GM18517 (cell line): ENCODE measurements around the gene FGF12.

Experiments used
- ATAC-seq: cut with Tn5 transposase; IDR thresholded peaks from one replicate; pipeline ENCODE4 v1.9.1; 2021; ENCODE audit warnings: mild to moderate bottlenecking, moderate library complexity; ENCODE audit not compliant: unreplicated experiment

The FGF12 gene

DNA sequence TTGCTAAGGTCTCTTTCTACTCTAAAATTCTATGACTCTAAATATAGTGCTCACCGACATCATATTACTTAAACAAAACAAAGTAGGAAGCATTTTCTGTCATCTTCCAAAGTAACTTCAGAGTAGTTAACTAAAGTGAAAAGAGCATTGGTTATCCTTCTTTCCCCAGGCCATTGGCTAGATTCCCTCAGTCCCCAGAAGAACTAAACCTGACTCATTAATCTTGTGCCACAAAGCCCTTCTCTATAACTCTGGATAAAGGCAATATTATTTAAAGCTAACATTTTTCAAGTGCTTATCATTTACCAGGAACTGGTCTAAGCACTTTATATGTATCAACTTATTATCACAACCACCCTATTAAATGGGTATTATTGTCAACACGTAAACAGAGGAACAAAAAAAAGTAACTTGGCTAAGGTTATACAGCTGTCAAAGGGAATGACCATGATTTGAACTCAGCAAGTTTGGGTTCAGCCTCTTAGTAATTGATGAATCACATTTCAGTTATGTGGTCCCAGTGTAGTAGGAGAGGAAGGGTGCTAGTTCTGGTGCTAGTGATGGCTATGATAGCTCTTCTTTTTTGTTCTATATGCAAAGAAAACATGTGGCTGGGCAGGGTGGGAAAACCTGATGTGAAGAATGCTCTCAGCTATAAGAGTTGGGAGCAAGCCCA, 304.9 kb downstream of the FGF12 start:
- no peak for ATAC-seq

DNA sequence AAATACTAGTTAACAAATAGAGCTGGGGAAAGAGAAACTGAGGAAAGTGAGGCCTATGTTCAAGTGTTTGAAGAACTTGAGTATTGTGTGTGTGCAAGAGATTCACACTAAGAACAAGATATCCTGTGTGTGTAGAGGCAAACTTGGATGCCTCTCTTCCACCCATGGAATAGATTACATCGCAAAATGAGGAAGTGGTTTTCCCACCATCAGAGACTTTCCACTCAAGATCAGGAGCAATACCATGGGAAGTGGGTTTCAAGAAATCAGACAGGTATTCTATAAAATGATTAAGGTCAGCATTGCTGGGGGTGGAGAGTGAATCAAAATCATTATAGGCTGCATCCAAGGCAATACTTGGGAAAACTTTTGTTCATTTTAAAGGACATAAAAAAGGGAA, 308.0 kb downstream of the FGF12 start:
- no peak for ATAC-seq

DNA sequence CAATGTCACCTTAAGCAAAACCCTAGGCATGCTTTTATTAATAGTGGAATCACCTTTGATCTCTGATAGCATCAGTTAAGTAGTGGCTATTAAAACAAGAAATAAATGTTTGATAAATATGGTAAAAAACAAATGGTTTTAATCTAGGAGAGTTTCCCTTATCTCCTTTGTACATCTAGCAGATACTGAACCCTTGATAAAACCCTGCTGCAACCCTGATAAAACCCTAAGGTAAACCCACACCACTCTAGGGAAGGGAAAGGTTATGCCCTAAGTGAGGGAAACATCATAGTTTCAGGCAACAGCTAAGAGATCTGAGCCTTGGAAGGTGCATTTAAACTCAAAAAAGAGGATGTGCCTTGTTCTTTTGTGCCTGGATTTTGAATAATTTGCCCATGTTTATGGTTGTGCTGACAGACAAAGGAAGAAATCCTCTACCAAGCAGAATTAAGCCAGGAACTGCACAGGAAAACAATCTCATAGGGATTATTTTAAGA, 309.7 kb downstream of the FGF12 start:
- ATAC-seq: no peak

DNA sequence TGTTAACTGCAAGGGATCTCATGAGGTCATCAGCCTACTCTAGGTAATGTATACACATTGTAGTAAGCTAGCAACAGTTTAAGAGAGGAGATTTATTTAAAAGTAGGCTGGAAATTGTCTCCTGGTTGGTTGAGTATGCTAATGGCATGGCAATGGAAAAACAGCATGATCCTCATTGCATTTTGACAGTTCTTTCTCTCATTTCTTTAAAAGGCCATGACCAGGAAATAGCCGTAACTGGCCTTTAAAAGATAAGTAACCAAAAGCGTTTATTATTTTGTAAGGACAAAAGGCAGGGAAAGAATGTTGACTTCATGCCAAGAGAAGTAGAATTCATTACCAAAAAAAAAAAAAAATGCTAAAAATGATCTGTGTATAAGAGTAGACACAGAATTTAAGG, 310.3 kb downstream of the FGF12 start:
- no peak for ATAC-seq

DNA sequence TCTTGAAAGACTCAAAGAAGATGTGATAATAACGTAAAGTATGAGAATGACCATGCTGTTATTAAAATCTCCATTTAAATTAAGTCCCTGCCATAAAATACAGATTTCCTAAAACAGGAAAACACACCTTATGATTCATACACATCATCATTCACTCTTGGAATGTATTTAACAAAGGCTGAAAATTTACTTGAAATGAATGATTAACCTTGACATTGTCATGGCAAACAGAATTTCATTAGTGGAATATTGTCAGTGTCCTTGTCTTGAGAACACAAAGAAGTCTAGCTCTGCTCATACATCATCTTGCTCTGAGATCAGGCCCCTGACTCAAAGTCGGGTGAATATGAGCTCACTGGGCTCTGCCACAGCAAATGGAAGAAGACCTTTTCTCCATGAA, 313.9 kb downstream of the FGF12 start:
- ATAC-seq: no peak

DNA sequence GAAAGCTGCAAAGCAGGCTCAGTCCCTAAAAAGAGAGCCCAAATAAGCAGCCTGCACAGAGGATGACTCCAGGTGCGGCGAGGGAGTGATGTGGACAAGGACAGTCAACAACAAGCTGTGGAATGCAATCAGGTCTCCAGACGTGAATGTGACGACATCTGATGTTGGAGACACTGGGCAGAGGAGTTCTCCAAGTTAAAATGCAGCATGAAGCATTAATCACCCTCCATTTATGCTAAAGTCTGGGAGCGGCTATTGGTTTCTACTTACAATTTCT, 316.7 kb downstream of the FGF12 start:
- ATAC-seq: no peak

DNA sequence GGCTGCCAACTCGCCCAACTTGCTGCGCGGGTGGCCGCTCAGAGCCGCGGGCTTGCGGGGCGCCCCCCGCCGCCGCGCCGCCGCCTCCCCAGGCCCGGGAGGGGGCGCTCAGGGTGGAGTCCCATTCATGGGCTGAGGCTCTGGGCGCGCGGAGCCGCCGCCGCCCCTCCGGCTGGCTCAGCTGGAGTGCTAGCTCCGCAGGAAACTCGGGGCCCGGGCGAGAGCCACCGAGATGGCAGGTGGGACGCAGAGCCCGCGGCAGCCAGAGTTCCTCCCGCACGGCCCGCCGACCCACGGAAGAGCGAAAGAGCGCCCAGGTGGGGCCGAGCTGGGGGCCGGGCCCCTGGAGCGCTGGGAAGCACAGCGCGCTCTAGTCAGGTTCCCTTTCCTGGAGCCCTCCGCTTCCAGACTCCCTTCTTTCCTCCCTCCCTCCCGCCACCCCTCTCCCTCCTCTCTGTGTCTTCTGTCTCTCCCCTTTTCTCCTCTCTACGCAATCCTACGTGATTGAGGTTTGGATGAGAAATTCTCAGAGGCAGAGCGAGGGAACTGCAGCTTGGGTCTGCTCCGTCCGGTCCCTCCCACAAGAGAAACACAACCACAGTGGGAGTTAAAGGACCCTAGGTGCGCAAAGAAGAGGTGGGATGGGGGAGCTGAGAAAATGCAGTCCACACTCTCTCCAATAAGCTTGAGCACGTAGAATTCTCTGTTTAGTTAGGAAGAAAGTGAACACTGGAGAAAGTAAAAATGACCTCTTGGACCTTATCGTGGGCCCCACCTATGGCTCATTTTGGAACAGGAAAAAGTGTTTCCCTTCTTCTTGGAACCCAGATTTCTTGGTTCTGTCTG, 317.3 kb downstream of the FGF12 start:
- ATAC-seq: peak; percentile 27

DNA sequence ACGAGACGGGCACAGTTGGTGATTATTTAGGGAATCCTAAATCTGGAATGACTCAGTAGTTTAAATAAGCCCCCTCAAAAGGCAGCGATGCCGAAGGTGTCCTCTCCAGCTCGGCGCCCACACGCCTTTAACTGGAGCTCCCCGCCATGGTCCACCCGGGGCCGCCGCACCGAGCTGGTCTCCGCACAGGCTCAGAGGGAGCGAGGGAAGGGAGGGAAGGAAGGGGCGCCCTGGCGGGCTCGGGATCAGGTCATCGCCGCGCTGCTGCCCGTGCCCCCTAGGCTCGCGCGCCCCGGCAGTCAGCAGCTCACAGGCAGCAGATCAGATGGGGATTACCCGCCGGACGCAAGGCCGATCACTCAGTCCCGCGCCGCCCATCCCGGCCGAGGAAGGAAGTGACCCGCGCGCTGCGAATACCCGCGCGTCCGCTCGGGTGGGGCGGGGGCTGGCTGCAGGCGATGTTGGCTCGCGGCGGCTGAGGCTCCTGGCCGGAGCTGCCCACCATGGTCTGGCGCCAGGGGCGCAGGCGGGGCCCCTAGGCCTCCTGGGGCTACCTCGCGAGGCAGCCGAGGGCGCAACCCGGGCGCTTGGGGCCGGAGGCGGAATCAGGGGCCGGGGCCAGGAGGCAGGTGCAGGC, 318.0 kb downstream of the FGF12 start:
- ATAC-seq: peak; percentile 73

DNA sequence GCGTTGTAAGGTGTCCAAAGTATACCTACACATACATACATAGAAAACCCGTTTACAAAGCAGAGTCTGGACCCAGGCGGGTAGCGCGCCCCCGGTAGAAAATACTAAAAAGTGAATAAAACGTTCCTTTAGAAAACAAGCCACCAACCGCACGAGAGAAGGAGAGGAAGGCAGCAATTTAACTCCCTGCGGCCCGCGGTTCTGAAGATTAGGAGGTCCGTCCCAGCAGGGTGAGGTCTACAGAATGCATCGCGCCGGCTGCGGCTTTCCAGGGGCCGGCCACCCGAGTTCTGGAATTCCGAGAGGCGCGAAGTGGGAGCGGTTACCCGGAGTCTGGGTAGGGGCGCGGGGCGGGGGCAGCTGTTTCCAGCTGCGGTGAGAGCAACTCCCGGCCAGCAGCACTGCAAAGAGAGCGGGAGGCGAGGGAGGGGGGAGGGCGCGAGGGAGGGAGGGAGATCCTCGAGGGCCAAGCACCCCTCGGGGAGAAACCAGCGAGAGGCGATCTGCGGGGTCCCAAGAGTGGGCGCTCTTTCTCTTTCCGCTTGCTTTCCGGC, 318.6 kb downstream of the FGF12 start:
- no peak for ATAC-seq

DNA sequence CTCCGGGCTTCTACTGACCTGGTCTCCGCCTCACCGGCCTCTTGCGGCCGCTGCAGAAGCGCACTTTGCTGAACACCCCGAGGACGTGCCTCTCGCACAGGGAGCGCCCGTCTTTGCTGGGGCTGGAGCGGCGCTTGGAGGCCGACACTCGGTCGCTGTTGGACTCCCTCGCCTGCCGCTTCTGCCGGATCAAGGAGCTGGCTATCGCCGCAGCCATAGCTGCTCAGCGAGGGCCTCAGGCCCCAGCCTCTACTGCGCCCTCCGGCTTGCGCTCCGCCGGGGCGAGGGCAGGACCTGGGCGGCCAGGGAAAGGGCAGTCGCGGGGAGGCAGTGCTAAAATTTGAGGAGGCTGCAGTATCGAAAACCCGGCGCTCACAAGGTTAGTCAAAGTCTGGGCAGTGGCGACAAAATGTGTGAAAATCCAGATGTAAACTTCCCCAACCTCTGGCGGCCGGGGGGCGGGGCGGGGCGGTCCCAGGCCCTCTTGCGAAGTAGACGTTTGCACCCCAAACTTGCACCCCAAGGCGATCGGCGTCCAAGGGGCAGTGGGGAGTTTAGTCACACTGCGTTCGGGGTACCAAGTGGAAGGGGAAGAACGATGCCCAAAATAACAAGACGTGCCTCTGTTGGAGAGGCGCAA, 319.2 kb downstream of the FGF12 start:
- ATAC-seq: no peak

DNA sequence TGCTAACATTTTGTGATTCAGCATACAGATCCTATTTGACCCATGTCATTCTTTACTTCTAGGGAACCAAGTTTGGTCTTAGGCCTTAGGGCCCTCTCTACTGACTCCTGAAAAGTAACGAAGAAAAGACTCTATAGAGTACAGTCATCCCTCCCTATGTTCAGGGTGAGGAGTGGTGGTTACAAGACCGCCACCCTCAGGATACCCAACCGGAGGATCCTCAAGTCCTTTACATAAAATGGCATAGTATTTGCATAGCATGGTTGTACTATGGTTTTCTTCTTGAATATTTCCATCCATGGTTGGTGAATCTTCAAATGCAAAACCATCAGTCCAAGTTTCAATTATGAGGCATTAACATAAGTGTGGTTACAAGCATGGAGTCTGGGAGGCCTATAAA, 327.6 kb downstream of the FGF12 start:
- no peak for ATAC-seq

DNA sequence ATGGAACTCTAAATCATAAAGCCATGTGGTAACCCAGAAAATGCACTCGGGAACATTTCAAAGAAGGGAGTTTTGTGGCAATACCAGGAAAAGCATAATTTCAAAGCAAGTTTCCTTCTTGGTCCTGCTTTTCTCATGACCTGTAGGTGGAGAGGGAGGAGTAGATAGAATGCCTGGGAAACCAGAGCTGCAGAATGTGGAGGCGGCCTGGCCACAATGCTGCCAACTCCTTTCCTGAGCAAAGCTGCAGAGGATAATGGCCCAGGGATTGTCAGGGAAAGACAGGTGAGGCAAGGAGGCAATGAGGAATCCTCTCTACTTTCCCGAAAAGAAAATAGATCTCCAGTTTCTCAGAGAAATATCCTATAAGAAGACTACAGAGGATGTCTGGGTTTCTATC, 330.3 kb downstream of the FGF12 start:
- no peak for ATAC-seq

DNA sequence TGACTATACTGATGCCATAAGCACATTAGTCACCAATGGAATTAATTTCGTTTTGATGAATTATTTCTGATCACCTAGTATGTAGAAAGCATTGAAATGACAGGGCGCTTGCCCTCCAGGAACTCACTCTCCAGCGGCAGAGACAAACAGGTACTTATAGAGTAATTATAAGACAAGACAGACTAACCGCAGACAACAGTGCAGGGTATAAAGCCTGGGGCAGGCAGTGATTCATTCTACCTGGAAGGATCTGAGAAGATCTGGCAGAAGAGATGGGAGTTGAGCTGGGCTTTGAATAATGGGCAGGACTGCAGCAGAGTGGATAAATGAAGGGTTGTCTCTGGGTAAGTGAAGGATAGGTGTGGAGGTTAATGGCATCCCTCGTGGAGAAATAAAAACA, 331.8 kb downstream of the FGF12 start:
- ATAC-seq: no peak

DNA sequence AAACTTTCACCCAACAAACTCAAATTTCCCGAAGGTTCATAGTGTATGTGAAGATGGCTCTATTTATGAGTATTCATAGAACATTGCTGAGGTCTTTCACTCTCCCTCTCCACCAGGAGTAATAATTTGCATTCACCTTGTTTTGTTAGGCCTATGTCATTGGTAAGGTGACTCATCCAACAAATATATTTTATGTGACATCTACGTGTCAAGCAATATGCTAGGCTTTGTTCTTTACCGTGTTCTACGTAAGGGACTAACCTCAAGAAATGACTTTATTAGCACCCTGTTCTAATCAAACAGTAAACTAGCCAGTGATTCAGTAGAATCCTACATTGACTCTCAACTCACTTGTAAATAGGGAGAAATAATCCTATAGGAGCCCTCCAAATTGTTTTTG, 334.4 kb downstream of the FGF12 start:
- ATAC-seq: no peak

DNA sequence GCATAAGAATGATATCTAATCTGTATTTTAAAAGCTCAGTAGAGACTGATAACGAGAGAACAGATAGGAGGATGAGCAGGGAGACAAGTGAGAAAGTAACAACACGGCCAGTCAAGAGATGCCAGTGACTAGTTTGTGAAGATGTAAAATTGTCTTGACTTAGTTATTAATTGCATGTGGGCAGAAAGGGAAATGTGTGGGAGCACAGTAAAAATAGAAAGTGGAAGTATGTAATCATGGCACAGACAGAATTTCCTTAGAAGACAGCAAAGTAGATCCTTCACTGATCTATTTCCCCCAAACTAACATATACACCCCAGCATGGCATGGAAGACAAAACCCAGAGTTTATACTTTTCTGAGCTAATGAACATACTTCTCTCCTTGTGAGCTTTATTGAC, 344.5 kb downstream of the FGF12 start:
- ATAC-seq: no peak

DNA sequence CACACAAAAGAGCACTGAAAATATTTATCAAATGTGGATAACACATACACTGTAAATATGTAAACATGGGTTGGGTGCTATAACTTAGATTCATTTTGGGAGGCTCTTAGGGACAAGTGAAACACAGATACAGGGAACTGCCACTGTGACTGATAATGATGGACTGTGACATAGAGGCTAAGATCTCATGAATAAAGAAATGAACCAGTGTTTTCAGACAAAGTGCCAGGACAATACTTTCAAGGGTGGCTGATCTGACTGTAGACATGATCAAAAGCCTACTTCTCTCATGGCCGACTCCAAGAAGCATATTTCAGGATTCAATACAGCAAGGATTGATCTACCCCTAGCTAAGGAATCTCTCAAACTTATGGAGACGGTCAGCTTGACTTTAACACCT, 353.8 kb downstream of the FGF12 start:
- ATAC-seq: no peak

DNA sequence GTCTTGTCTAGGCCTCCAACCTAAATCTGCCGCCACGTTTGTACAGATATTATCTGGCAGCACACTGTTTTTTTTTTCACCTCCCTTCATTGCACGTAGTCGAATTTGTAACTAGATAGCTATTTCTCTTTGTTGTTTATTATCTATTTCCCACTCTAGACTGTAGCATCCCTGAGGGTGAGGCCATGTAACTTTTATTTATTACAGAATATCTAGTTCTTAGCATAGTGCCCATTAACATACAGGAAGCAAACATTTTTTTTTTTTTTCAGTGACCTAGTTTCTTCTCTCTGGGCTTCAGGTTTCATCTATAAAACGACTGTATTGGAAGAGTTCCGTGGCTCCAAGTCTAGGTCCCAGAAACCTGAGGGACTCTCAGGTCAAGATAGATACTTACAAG, 354.3 kb downstream of the FGF12 start:
- ATAC-seq: no peak

DNA sequence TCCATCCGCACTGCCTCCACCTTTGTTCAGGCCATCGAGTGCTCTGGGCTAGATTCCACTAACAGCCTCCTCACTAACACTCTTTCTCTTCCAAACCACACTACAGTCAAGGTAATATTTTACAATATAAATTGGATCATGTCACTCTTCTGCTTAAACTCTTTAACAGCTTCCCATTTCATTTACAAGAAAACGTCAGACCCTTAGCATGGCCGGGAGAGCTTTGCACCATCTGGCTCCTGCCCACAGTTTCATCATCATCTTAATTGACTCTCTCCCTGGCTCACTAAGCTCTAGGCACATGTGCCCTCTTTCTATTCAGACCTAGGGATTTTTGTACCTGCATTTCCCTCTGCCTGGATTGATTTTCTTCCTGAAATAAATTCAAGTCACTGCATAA, 354.7 kb downstream of the FGF12 start:
- no peak for ATAC-seq

DNA sequence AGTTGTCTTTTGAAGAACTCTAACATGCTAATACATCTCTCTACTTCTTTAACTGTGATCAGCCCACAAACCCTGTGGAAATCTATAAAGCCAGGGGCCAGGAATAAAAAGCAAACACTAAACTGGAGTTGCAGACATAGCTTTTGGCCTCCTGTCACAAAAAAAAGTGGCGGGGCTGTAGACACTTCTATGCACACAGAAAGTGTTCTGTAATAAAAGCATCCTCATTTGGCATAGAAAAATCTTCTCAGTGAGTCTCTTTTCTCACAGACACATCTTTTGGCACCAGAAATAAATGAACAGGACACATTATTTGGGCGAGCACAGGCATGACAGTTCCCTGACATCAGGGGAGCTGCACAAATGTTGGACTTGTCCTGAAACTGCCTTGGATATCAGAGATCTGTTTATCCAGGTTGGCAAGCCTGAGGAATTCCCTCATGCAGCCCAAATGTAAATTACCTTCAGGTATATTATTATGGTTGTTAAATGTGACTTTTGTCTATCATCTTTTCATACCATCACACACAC, 355.4 kb downstream of the FGF12 start:
- no peak for ATAC-seq

DNA sequence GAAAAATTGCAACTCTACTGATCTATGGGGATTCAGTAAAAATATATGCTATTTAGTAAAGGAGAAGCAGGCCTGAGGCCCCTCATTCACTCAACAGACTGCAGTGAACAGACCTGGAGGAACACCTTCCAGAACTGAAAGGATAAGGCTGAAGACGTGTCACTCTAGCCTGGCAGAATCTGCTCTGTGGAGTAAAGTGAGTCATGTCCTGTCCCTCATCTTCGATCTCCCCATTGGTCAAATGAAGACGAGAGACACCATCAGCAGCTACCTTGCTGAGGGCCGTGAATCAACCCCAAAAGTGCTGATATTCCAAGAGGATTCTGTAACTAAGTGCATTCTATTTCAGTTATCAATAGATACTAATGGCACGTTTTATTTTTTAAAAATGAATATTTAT, 359.7 kb downstream of the FGF12 start:
- no peak for ATAC-seq

DNA sequence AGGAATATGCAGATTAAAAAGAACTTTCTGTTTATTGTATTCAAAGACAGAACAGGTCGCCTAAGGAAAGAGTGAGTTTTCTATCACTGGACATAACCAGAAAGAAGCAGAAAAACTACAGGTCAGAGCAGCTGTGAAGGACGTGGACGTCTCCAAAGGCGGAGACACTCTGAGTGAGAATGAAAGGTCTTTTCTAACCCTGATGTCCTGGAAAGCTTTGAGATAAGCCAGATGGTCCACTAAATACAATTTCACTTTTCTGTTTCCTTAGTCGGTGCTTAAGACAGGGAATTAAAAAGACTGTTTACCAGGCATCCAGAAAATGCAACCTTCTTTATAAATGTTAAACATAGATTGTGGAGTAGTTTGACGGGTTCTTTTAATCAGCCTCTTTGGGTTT, 360.4 kb downstream of the FGF12 start:
- no peak for ATAC-seq
